Measurements from ENCODE around the gene ROBO2.

ROBO2 gene

GRCh38 chr3:77191014-77191413, 151.1 kb downstream of the ROBO2 start:
- DNase-seq: no peak

GRCh38 chr3:77191640-77192039, 151.7 kb downstream of the ROBO2 start:
- no peak for DNase-seq

- no peak for DNase-seq
Observed at GRCh38 chr3:77195766-77196545, 156.1 kb downstream of the ROBO2 start.

- DNase-seq: no peak
Observed at GRCh38 chr3:77197408-77197807, 157.5 kb downstream of the ROBO2 start.

- no peak for DNase-seq
Observed at GRCh38 chr3:77203851-77204250, 164.0 kb downstream of the ROBO2 start.

GRCh38 chr3:77204788-77205187, 164.9 kb downstream of the ROBO2 start:
- DNase-seq: no peak

- no peak for DNase-seq
Observed at GRCh38 chr3:77207753-77208152, 167.9 kb downstream of the ROBO2 start.

- DNase-seq: no peak
Observed at GRCh38 chr3:77222701-77223100, 182.8 kb downstream of the ROBO2 start.

- no peak for DNase-seq
Observed at GRCh38 chr3:77227567-77227966, 187.7 kb downstream of the ROBO2 start.

GRCh38 chr3:77232557-77232956, 192.7 kb downstream of the ROBO2 start:
- DNase-seq: no peak

GRCh38 chr3:77234004-77234403, 194.1 kb downstream of the ROBO2 start:
- no peak for DNase-seq

- no peak for DNase-seq
Observed at GRCh38 chr3:77236118-77236517, 196.2 kb downstream of the ROBO2 start.

- no peak for DNase-seq
Observed at GRCh38 chr3:77240072-77240650, 200.3 kb downstream of the ROBO2 start.

GRCh38 chr3:77242371-77242770, 202.5 kb downstream of the ROBO2 start:
- DNase-seq: no peak

GRCh38 chr3:77244981-77245380, 205.1 kb downstream of the ROBO2 start:
- DNase-seq: no peak

- DNase-seq: no peak
Observed at GRCh38 chr3:77247061-77247460, 207.2 kb downstream of the ROBO2 start.

- DNase-seq: no peak
Observed at GRCh38 chr3:77247817-77248216, 207.9 kb downstream of the ROBO2 start.

GRCh38 chr3:77248420-77248819, 208.5 kb downstream of the ROBO2 start:
- no peak for DNase-seq

- DNase-seq: no peak
Observed at GRCh38 chr3:77251136-77251535, 211.2 kb downstream of the ROBO2 start.

GRCh38 chr3:77254967-77255831, 215.3 kb downstream of the ROBO2 start:
- no peak for DNase-seq

- no peak for DNase-seq
Observed at GRCh38 chr3:77256584-77257503, 216.9 kb downstream of the ROBO2 start.

GRCh38 chr3:77259694-77260093, 219.8 kb downstream of the ROBO2 start:
- DNase-seq: no peak

- no peak for DNase-seq
Observed at GRCh38 chr3:77262361-77262760, 222.5 kb downstream of the ROBO2 start.

Measured in cortex of kidney (tissue), 1 donor.